ENCODE data around the gene GRK5. TPM values are rescaled to one million over a fixed set of nuclear protein-coding genes. Genes with fewer than 3 reads are reported as not detected.
A peak's percentile ranks its signal among the peaks of the same experiment; 100 is the strongest.
"Not testable (repeated sequence)": the region's sequence is repeated elsewhere in the genome, so short reads cannot be mapped to it uniquely, and the experiment has no call there.

GRK5 gene
- total and polyA plus RNA-seq, 2 donors from 2014 or later, result 7.3 to 18.7 TPM

- no peak for FAIRE-seq
- intact Hi-C loops (cut with DNase I), result no loop called here
- Histone ChIP-seq H3K9ac (ENCODE audit: low read length in 3 of 3) (no peak overlapping the region), H3K4me1 (ENCODE audit: control insufficient read depth in 2 of 3, insufficient read depth in 2 of 3, low read depth in 1 of 3, low read length in 3 of 3) (peaks cover 0 to 3% (median 3%) of the 10 kb centered on the region in 3 donors), H3K9me3 (ENCODE audit: control insufficient read depth in 2 of 3, insufficient read depth in 1 of 3, low read length in 3 of 3) (no peaks in the 10 kb centered on the region), H3K27ac (ENCODE audit: low read depth in 2 of 2, low read length in 2 of 2) (no peak overlapping the region), H3K36me3 (ENCODE audit: control insufficient read depth in 2 of 3, insufficient read depth in 3 of 3, low read length in 3 of 3) (peaks cover 8 to 28% (median 8%) of the 10 kb centered on the region in 3 donors), H3K27me3 (ENCODE audit: control insufficient read depth, insufficient read depth, low read length) (no peaks in the 10 kb centered on the region), H3K4me3 (ENCODE audit: low read length in 3 of 3) (no peak overlapping the region)
- no peak for TF ChIP-seq CTCF (IDR thresholded peaks at IDR 0.05; ENCODE audit: borderline replicate concordance, extremely low read depth, insufficient read depth)
- DNase-seq, result no peak
Measured at GRCh38 chr10:119176166-119176565, 31.2 kb upstream of the GRK5 start.

- intact Hi-C loops (cut with DNase I), result no loop called here
- peak in 1 of 5 donors; percentile 7 for DNase-seq
- no peaks in the 10 kb centered on the region for H3K9me3 ChIP-seq (ENCODE audit: control insufficient read depth in 2 of 3, insufficient read depth in 1 of 3, low read length in 3 of 3)
- H3K36me3 ChIP-seq (ENCODE audit: control insufficient read depth in 2 of 3, insufficient read depth in 3 of 3, low read length in 3 of 3), result peaks cover 0 to 14% (median 4%) of the 10 kb centered on the region in 3 donors
- no peak for FAIRE-seq
- peaks cover 0 to 3% (median 3%) of the 10 kb centered on the region in 3 donors for H3K4me1 ChIP-seq (ENCODE audit: control insufficient read depth in 2 of 3, insufficient read depth in 2 of 3, low read depth in 1 of 3, low read length in 3 of 3)
- H3K4me3 ChIP-seq (ENCODE audit: low read length in 3 of 3), result peak overlapping the region; percentile 94 to 95 (median 95)
- no peaks in the 10 kb centered on the region for H3K27me3 ChIP-seq (ENCODE audit: control insufficient read depth, insufficient read depth, low read length)
- TF ChIP-seq CTCF (IDR thresholded peaks at IDR 0.05; ENCODE audit: borderline replicate concordance, extremely low read depth, insufficient read depth), result no peak
- peak overlapping the region; percentile 49 to 92 (median 89) for H3K9ac ChIP-seq (ENCODE audit: low read length in 3 of 3)
- H3K27ac ChIP-seq (ENCODE audit: low read depth in 2 of 2, low read length in 2 of 2), result peak overlapping the region in 1 of 2 donors; percentile 95
Measured at GRCh38 chr10:119177708-119178371, 29.5 kb upstream of the GRK5 start.

- intact Hi-C loops (cut with DNase I), result no loop called here
- Histone ChIP-seq H3K4me3 (ENCODE audit: low read length in 3 of 3) (peak within 1 kb of the TSS; percentile 94 to 95 (median 95)), H3K4me1 (ENCODE audit: control insufficient read depth in 2 of 3, insufficient read depth in 2 of 3, low read depth in 1 of 3, low read length in 3 of 3) (peaks cover 0 to 3% (median 3%) of the 10 kb centered on the region in 3 donors), H3K36me3 (ENCODE audit: control insufficient read depth in 2 of 3, insufficient read depth in 3 of 3, low read length in 3 of 3) (peaks cover 0 to 13% (median 4%) of the 10 kb centered on the region in 3 donors), H3K27me3 (ENCODE audit: control insufficient read depth, insufficient read depth, low read length) (no peaks in the 10 kb centered on the region), H3K27ac (ENCODE audit: low read depth in 2 of 2, low read length in 2 of 2) (peak within 1 kb of the TSS; percentile 80 to 95), H3K9ac (ENCODE audit: low read length in 3 of 3) (peak within 1 kb of the TSS; percentile 49 to 92 (median 89)), H3K9me3 (ENCODE audit: control insufficient read depth in 2 of 3, insufficient read depth in 1 of 3, low read length in 3 of 3) (no peaks in the 10 kb centered on the region)
- TF ChIP-seq CTCF (IDR thresholded peaks at IDR 0.05; ENCODE audit: borderline replicate concordance, extremely low read depth, insufficient read depth), result no peak
- FAIRE-seq (no peak), DNase-seq (peak; percentile 96 to 98 (median 97))
Measured at GRCh38 chr10:119178372-119179119, 28.8 kb upstream of the GRK5 start, which contains the start of gene PRDX3. Gene PRDX3, minus strand, starts transcription at chr10:119178812. Its CDS starts 22 bp downstream, at chr10:119178790.

- H3K36me3 ChIP-seq (ENCODE audit: control insufficient read depth in 2 of 3, insufficient read depth in 3 of 3, low read length in 3 of 3); H3K9ac ChIP-seq (ENCODE audit: low read length in 3 of 3); FAIRE-seq; intact Hi-C loops (cut with DNase I); H3K4me1 ChIP-seq (ENCODE audit: control insufficient read depth in 2 of 3, insufficient read depth in 2 of 3, low read depth in 1 of 3, low read length in 3 of 3); H3K4me3 ChIP-seq (ENCODE audit: low read length in 3 of 3); H3K27me3 ChIP-seq (ENCODE audit: control insufficient read depth, insufficient read depth, low read length); H3K9me3 ChIP-seq (ENCODE audit: control insufficient read depth in 2 of 3, insufficient read depth in 1 of 3, low read length in 3 of 3); H3K27ac ChIP-seq (ENCODE audit: low read depth in 2 of 2, low read length in 2 of 2); DNase-seq: not testable (repeated sequence)
Measured at GRCh38 chr10:119180850-119181400, 26.4 kb upstream of the GRK5 start.
